Loucy (cell line): Measurements from ENCODE around the gene FAM209B.

Source experiments
- H2AFZ ChIP-seq: fragments of 200-600 bp; sonication (generic); 2 replicates; pipeline ENCODE4 v1.6.0; 2016; ENCODE audit warnings: antibody characterized with exemption, mild to moderate bottlenecking, low read length, moderate library complexity
- H3F3A ChIP-seq: fragments of 200-600 bp; 2 replicates; pipeline ENCODE4 v1.6.0; 2016; ENCODE audit warnings: antibody characterized with exemption, low read depth, mild to moderate bottlenecking
- H3K27me3 ChIP-seq: fragments of 200-600 bp; sonication (generic); 2 replicates; pipeline ENCODE4 v1.6.1; 2014; ENCODE audit warnings: low read length, mild to moderate bottlenecking; ENCODE audit not compliant: insufficient read depth, poor library complexity, severe bottlenecking
- H3K36me3 ChIP-seq: fragments of 200-600 bp; sonication (generic); 2 replicates; pipeline ENCODE4 v1.6.1; 2016; ENCODE audit warnings: low read length; ENCODE audit not compliant: insufficient read depth
- H3K4me1 ChIP-seq: fragments of 200-600 bp; sonication (generic); 2 replicates; pipeline ENCODE4 v1.5.1; 2014; ENCODE audit warnings: low read length, mild to moderate bottlenecking; ENCODE audit not compliant: insufficient read depth, poor library complexity, severe bottlenecking
- H3K4me2 ChIP-seq: fragments of 200-600 bp; sonication (generic); 2 replicates; pipeline ENCODE4 v1.6.0; 2014; ENCODE audit warnings: antibody characterized with exemption, low read length, low read depth, mild to moderate bottlenecking; ENCODE audit not compliant: poor library complexity, severe bottlenecking
- H3K4me3 ChIP-seq: fragments of 200-600 bp; sonication (generic); 2 replicates; pipeline ENCODE4 v1.5.1; 2014; ENCODE audit warnings: low read length, mild to moderate bottlenecking, mixed read lengths; ENCODE audit not compliant: poor library complexity, severe bottlenecking
- H3K79me2 ChIP-seq: fragments of 200-600 bp; sonication (generic); 2 replicates; pipeline ENCODE4 v1.6.1; 2014; ENCODE audit warnings: low read length; ENCODE audit not compliant: insufficient read depth
- H3K9ac ChIP-seq: fragments of 200-600 bp; sonication (generic); 2 replicates; pipeline ENCODE4 v1.6.0; 2014; ENCODE audit warnings: mild to moderate bottlenecking, low read depth, low read length, moderate library complexity; ENCODE audit not compliant: poor library complexity, severe bottlenecking
- H3K9me2 ChIP-seq: fragments of 200-600 bp; sonication (generic); replicated peaks from 2 replicates; pipeline ENCODE4 v1.6.1; 2016; ENCODE audit warnings: low read depth, low read length, mixed read lengths
- H3K9me3 ChIP-seq: fragments of 200-600 bp; sonication (generic); 2 replicates; pipeline ENCODE4 v1.6.1; 2014; ENCODE audit warnings: mild to moderate bottlenecking, antibody characterized with exemption, low read length, low read depth; ENCODE audit not compliant: insufficient read depth
- H4K20me1 ChIP-seq: fragments of 200-600 bp; sonication (generic); 2 replicates; pipeline ENCODE4 v1.6.0; 2014; ENCODE audit warnings: antibody characterized with exemption, low read length, mild to moderate bottlenecking; ENCODE audit not compliant: insufficient read depth, poor library complexity, severe bottlenecking
- EZH2phosphoT487 ChIP-seq: fragments of 200-600 bp; IDR thresholded peaks from 2 replicates; pipeline ENCODE4 v1.6.1; 2018; ENCODE audit warnings: antibody characterized with exemption, mild to moderate bottlenecking, moderate library complexity, borderline replicate concordance
- TF ChIP-seq, protein P1 (sequence below): fragments of 200-600 bp; sonication (generic); conservative IDR thresholded peaks from 2 replicates; pipeline ENCODE4 v1.5.1; 2014; ENCODE audit warnings: mild to moderate bottlenecking, antibody characterized with exemption, low read length

Gene FAM209B

DNA sequence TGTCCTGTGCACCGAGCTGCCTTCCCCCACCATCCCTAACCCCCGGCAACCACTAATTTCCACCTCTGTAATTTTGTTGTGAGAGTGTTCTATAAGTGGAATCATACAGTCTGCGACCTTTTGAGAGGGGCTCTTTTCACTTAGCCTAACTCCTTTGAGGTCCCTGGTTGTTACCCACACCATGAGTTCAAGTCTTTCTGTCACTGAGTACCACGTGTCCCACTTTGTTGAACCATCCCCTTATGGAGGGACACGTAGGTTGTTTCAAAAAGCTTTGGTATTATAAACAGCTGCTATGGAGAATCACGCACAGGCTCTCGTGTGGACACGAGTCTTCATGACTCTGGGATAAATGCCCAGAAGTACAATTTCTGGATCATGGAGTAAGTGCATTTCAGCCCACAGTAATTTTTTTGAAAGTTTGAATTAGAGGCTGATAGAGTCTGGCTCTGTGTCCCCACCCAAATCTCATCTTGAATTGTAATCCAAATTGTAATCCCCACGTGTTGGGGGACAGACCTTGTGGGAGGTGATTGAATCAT, 9.5 kb downstream of the FAM209B start:
- Histone ChIP-seq H3K27me3 (no peaks in the 10 kb centered on the region), H3K9me3 (no peaks in the 10 kb centered on the region), H3K79me2 (no peaks in the 10 kb centered on the region), H3K36me3 (no peaks in the 10 kb centered on the region), H3K9me2 (no peaks in the 10 kb centered on the region), H3K4me3 (no peak overlapping the region), H4K20me1 (no peaks in the 10 kb centered on the region), H2AFZ (no peak overlapping the region), H3K4me2 (no peak overlapping the region), H3K4me1 (no peaks in the 10 kb centered on the region), H3K9ac (no peak overlapping the region), H3F3A (no peaks in the 10 kb centered on the region)
- TF ChIP-seq EZH2phosphoT487, result no peak
- TF ChIP-seq, protein P1, sequence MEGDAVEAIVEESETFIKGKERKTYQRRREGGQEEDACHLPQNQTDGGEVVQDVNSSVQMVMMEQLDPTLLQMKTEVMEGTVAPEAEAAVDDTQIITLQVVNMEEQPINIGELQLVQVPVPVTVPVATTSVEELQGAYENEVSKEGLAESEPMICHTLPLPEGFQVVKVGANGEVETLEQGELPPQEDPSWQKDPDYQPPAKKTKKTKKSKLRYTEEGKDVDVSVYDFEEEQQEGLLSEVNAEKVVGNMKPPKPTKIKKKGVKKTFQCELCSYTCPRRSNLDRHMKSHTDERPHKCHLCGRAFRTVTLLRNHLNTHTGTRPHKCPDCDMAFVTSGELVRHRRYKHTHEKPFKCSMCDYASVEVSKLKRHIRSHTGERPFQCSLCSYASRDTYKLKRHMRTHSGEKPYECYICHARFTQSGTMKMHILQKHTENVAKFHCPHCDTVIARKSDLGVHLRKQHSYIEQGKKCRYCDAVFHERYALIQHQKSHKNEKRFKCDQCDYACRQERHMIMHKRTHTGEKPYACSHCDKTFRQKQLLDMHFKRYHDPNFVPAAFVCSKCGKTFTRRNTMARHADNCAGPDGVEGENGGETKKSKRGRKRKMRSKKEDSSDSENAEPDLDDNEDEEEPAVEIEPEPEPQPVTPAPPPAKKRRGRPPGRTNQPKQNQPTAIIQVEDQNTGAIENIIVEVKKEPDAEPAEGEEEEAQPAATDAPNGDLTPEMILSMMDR, result no peak

DNA sequence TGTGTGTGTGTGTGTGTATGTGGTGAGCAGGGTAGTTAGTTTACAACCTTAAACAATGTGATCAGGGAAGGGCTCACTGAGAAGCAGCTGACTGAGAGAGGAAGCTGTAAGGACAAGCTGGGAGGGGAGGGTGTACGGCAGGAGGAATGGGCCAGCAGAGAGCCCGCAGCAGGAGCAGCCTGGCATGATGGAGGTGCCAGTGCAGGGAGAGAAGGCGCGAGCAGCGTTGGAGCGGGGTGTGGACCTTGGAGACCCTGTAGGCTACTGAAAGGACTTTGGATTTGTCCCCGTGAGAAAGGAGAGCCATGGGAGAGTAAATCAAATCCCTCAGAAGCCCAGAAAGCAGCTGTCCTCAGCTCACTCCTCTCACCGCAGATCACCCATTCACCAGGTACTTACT, 18.5 kb downstream of the FAM209B start:
- H3K4me3 ChIP-seq, result no peak overlapping the region
- no peaks in the 10 kb centered on the region for H3K79me2 ChIP-seq
- no peaks in the 10 kb centered on the region for H3K4me1 ChIP-seq
- TF ChIP-seq, protein P1, result no peak
- TF ChIP-seq EZH2phosphoT487, result no peak
- no peaks in the 10 kb centered on the region for H3K27me3 ChIP-seq
- no peaks in the 10 kb centered on the region for H3K9me2 ChIP-seq
- H3K9ac ChIP-seq, result no peak overlapping the region
- no peaks in the 10 kb centered on the region for H4K20me1 ChIP-seq
- H3K9me3 ChIP-seq, result no peaks in the 10 kb centered on the region
- H3K4me2 ChIP-seq, result no peak overlapping the region
- H3K36me3 ChIP-seq, result no peaks in the 10 kb centered on the region
- no peak overlapping the region for H2AFZ ChIP-seq
- H3F3A ChIP-seq, result no peaks in the 10 kb centered on the region

DNA sequence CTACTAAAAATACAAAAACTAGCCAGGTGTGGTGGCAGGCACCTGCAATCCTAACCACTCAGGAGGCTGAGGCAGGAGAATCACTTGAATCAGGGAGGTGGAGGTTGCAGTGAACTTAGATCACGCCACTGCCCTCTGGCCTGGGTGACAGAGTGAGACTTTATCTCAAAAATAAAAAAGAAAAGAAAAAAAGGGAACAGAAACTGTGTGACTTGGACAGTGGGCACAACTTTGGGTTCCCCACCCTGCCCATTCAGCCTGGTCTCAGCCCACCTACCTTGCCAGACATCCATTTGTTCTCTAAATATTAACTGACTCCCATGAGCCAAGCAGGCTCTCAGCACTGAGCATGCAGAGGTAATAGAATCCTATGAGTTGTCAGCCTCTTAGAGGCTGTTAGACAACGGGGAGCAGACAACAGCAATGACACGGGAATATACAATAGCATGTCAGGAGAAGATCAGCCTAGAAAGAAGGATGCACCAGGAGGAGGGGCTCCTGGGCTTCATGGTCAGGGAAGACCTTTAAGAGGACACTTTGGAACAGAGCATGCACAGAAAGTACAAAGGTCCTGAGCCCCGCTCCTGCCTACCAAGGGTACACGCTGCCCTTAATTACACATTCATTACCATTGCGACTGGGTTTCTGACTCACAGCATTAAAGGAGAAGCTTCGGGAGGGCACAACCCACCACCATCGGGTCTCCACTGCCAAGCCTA, 20.0 kb downstream of the FAM209B start:
- Histone ChIP-seq H3K9ac (no peak overlapping the region), H3K9me3 (no peaks in the 10 kb centered on the region), H3K4me2 (no peak overlapping the region), H3K36me3 (no peaks in the 10 kb centered on the region), H3K79me2 (no peaks in the 10 kb centered on the region), H2AFZ (no peak overlapping the region; the same call in 1 of the 2 replicates), H4K20me1 (no peaks in the 10 kb centered on the region), H3K9me2 (no peaks in the 10 kb centered on the region), H3F3A (no peaks in the 10 kb centered on the region), H3K4me1 (no peaks in the 10 kb centered on the region), H3K27me3 (no peaks in the 10 kb centered on the region), H3K4me3 (no peak overlapping the region)
- TF ChIP-seq, protein P1, result no peak
- TF ChIP-seq EZH2phosphoT487, result no peak
